GM23248 (cell line): ENCODE results near the gene CAMTA1. TPM values are rescaled to one million over a fixed set of nuclear protein-coding genes. Genes with fewer than 3 reads are reported as not detected.

Experiments used
- DNase-seq: peaks from one replicate; pipeline ENCODE4 v3.0.0-alpha.2; 2015
- H2AFZ ChIP-seq: fragments of 200-600 bp; sonication (generic); 2 replicates; pipeline ENCODE4 v1.6.1; 2016; ENCODE audit warnings: antibody characterized with exemption
- H3F3A ChIP-seq: fragments of 200-600 bp; sonication (generic); 2 replicates; pipeline ENCODE4 v1.6.1; 2016; ENCODE audit warnings: mild to moderate bottlenecking, antibody characterized with exemption, mixed run types; ENCODE audit not compliant: insufficient read depth
- H3K27ac ChIP-seq: fragments of 200-600 bp; sonication (generic); 2 replicates; pipeline ENCODE4 v1.5.1; 2016; ENCODE audit warnings: mild to moderate bottlenecking
- H3K27me3 ChIP-seq: fragments of 200-600 bp; sonication (generic); replicated peaks from 2 replicates; pipeline ENCODE4 v1.6.1; 2016; ENCODE audit warnings: mild to moderate bottlenecking; ENCODE audit not compliant: insufficient read depth
- H3K36me3 ChIP-seq: fragments of 200-600 bp; sonication (generic); 2 replicates; pipeline ENCODE4 v1.6.1; 2016; ENCODE audit warnings: low read depth, mild to moderate bottlenecking
- H3K4me1 ChIP-seq: fragments of 200-600 bp; sonication (generic); 2 replicates; pipeline ENCODE4 v1.6.1; 2016; ENCODE audit warnings: mild to moderate bottlenecking; ENCODE audit not compliant: insufficient read depth
- H3K4me2 ChIP-seq: fragments of 200-600 bp; sonication (generic); one replicate; pipeline ENCODE4 v1.6.1; 2016; ENCODE audit warnings: mild to moderate bottlenecking; ENCODE audit not compliant: unreplicated experiment
- H3K4me3 ChIP-seq: fragments of 200-600 bp; sonication (generic); 2 replicates; pipeline ENCODE4 v1.5.1; 2016; ENCODE audit warnings: mild to moderate bottlenecking
- H3K79me2 ChIP-seq: fragments of 200-600 bp; sonication (generic); 2 replicates; pipeline ENCODE4 v1.6.1; 2016; ENCODE audit warnings: mild to moderate bottlenecking; ENCODE audit not compliant: insufficient read depth
- H3K9ac ChIP-seq: fragments of 200-600 bp; sonication (generic); 2 replicates; pipeline ENCODE4 v1.6.1; 2016; ENCODE audit warnings: mild to moderate bottlenecking
- H3K9me2 ChIP-seq: fragments of 200-600 bp; sonication (generic); 2 replicates; pipeline ENCODE4 v1.6.1; 2016; ENCODE audit warnings: mixed run types, mild to moderate bottlenecking, moderate library complexity; ENCODE audit not compliant: insufficient read depth
- H3K9me3 ChIP-seq: fragments of 200-600 bp; sonication (generic); one replicate; pipeline ENCODE4 v1.6.1; 2017; ENCODE audit warnings: low read depth
- H4K20me1 ChIP-seq: fragments of 200-600 bp; sonication (generic); 2 replicates; pipeline ENCODE4 v1.6.0; 2016; ENCODE audit not compliant: insufficient read depth
- EZH2 ChIP-seq: fragments of 200-600 bp; sonication (generic); IDR thresholded peaks from 2 replicates; pipeline ENCODE4 v1.6.1; 2018; ENCODE audit warnings: antibody characterized with exemption, mild to moderate bottlenecking; ENCODE audit not compliant: insufficient read depth, poor library complexity, severe bottlenecking
- EZH2phosphoT487 ChIP-seq: fragments of 200-600 bp; sonication (generic); IDR thresholded peaks from 2 replicates; pipeline ENCODE4 v1.6.1; 2018; ENCODE audit warnings: antibody characterized with exemption, moderate library complexity, mild to moderate bottlenecking, low read depth; ENCODE audit not compliant: insufficient read depth
- WGBS, 2 experiments: methylation state at CpG; one replicate each; pipeline ENCODE4 v1.1.6; 2015 to 2017; ENCODE audit warnings: low lambda C conversion rate in 2 of 2, low coverage in 1 of 2; ENCODE audit errors: missing lambda C conversion rate in 2 of 2; 5-methylcytosine and 5-hydroxymethylcytosine counted together
- in situ Hi-C: fragments of 300-500 bp; cut with MboI; formaldehyde crosslinking; loops from 2 replicates; pipeline ENCODE4 v1.15.0; 2020
- polyA plus RNA-seq: library from polyadenylated mRNA; unstranded; fragments of >200 nt; fragmentation: Nextera tagmentation; extraction: Ambion mirVana; gene quantifications from 2 replicates; pipeline ENCODE4 v1.2.1, GENCODE V29; 2016
- total RNA-seq: library from RNA; depleted of rRNA; stranded (reverse); fragments of >200 nt; shearing (Covaris generic); gene quantifications from 2 replicates; pipeline ENCODE4 v1.2.3, GENCODE V29; 2014

CAMTA1 gene
- total and polyA plus RNA-seq, 2 experiments from 2014 or later, result 50.1 to 165 TPM

DNA sequence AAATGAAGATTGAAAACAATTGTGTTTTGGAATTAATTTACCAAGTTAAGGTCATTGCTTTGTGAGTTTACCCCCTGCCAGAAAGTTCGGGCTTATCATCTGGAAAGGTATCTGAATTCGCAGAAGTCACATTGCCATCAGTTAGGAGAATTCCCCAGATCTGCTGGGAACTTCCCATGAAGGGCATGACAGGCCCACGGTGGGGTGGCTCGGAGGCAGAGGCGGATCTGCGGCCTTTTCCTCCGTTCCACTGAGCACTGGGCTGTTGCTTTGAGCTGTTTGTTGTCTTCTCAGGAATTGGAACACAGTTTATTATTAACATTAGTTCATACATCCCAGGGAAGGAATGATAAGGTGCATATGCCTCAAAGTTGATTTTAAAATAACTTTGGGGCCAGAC is 320.0 kb downstream of the CAMTA1 start:
- Histone ChIP-seq H3K9ac (no peak overlapping the region), H4K20me1 (no peaks in the 10 kb centered on the region), H3K4me1 (no peaks in the 10 kb centered on the region), H3K36me3 (no peaks in the 10 kb centered on the region), H3F3A (peaks cover 7% of the 10 kb centered on the region), H3K27ac (no peak overlapping the region), H3K9me3 (no peaks in the 10 kb centered on the region), H3K27me3 (peaks cover 41% of the 10 kb centered on the region), H3K79me2 (no peaks in the 10 kb centered on the region), H3K9me2 (no peaks in the 10 kb centered on the region), H2AFZ (no peak overlapping the region), H3K4me2 (no peak overlapping the region), H3K4me3 (no peak overlapping the region)
- in situ Hi-C loops, result no loop called here
- 55 to 57% methylated on average over 7 of the region's 7 CpGs for WGBS, 2 experiments
- no peak for DNase-seq
- TF ChIP-seq EZH2 (no peak), EZH2phosphoT487 (no peak)

GRCh38 chr1:7106442-7107108 is 321.3 kb downstream of the CAMTA1 start:
- Histone ChIP-seq H3K4me1 (no peaks in the 10 kb centered on the region), H3K9me2 (no peaks in the 10 kb centered on the region), H4K20me1 (no peaks in the 10 kb centered on the region), H3K4me2 (no peak overlapping the region), H3K9ac (no peak overlapping the region), H3K79me2 (no peaks in the 10 kb centered on the region), H3K9me3 (no peaks in the 10 kb centered on the region), H3K27me3 (peaks cover 36% of the 10 kb centered on the region), H3K36me3 (no peaks in the 10 kb centered on the region), H3F3A (peaks cover 7% of the 10 kb centered on the region), H3K4me3 (no peak overlapping the region), H3K27ac (no peak overlapping the region), H2AFZ (no peak overlapping the region)
- 74 to 75% methylated on average over 15 of the region's 15 CpGs for WGBS, 2 experiments
- TF ChIP-seq EZH2phosphoT487, result no peak
- TF ChIP-seq EZH2, result no peak
- DNase-seq, result no peak
- in situ Hi-C loops, result no loop called here

- Histone ChIP-seq H3K79me2 (no peaks in the 10 kb centered on the region), H2AFZ (no peak overlapping the region), H3K4me2 (no peak overlapping the region), H3K27me3 (peaks cover 36% of the 10 kb centered on the region), H3F3A (peaks cover 7% of the 10 kb centered on the region), H3K9ac (no peak overlapping the region), H3K9me3 (no peaks in the 10 kb centered on the region), H3K27ac (no peak overlapping the region), H3K4me3 (no peak overlapping the region), H4K20me1 (no peaks in the 10 kb centered on the region), H3K36me3 (no peaks in the 10 kb centered on the region), H3K4me1 (no peaks in the 10 kb centered on the region), H3K9me2 (no peaks in the 10 kb centered on the region)
- in situ Hi-C loops, result no loop called here
- DNase-seq, result no peak
- WGBS, 2 experiments, result 41 to 43% methylated on average over 17 of the region's 17 CpGs
- TF ChIP-seq EZH2 (no peak), EZH2phosphoT487 (no peak)
These were observed 322.0 kb downstream of the CAMTA1 start for GRCh38 chr1:7107109-7107830.

DNA sequence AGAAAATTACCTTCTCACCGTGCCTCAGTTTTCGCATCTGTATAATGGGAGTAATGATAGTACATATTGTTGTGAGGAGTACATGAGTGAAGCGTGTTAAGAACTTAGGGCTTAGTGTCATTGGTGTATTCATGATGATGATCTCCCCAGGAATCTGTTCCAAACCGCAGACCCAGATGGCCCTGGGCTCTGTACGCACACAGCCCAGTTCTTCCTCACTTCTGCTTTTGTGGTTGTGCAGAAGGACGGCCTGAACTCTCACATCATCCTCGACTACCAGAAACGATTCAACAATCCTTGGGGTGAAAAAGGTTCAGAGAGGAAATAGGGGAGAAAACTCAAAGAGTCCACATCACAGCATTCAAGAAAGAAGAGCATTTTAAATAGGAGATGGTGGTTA is 323.0 kb downstream of the CAMTA1 start:
- Histone ChIP-seq H3F3A (peaks cover 7% of the 10 kb centered on the region), H3K9me2 (no peaks in the 10 kb centered on the region), H3K79me2 (no peaks in the 10 kb centered on the region)

More for the DNA sequence above, 323.0 kb downstream of the CAMTA1 start:
- no peak overlapping the region for H3K4me3 ChIP-seq
- H3K4me1 ChIP-seq, result no peaks in the 10 kb centered on the region
- no peaks in the 10 kb centered on the region for H3K36me3 ChIP-seq
- H3K9me3 ChIP-seq, result no peaks in the 10 kb centered on the region
- H3K4me2 ChIP-seq, result no peak overlapping the region
- in situ Hi-C loops, result no loop called here
- no peak overlapping the region for H2AFZ ChIP-seq
- no peak for DNase-seq
- no peak overlapping the region for H3K27ac ChIP-seq
- TF ChIP-seq EZH2phosphoT487 (no peak), EZH2 (no peak)
- WGBS, 2 experiments, result 62 to 69% methylated on average over 8 of the region's 8 CpGs
- H3K9ac ChIP-seq, result no peak overlapping the region
- H4K20me1 ChIP-seq, result no peaks in the 10 kb centered on the region
- peaks cover 36% of the 10 kb centered on the region for H3K27me3 ChIP-seq
